GM12874 (cell line): ENCODE data around the gene CPNE4.

ENCODE experiments used
- TF ChIP-seq, protein P1 (sequence below): IDR thresholded peaks from 2 replicates; pipeline ENCODE4 v1.5.1; 2011; ENCODE audit warnings: low read depth, mild to moderate bottlenecking, control low read depth, low read length, moderate library complexity; ENCODE audit not compliant: insufficient read depth

Gene CPNE4

DNA sequence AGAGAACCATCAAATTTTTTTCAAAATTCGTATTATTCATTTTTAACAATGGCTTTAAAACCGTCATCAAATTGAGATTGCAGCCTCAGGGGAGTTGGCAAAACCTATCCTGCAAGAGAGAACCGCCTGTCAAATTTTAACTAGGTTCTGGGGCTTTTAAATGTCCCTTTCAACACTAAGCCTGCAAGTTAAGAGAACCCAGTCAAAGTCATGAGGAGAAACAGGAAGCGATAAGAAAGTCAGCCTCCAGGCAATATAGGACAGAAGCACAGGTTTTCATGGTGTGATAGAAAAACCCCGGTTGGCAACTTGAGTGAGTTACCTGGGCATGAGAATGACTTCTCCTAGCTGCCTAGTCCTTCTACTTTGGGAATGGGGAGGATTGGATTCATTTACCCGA is 59.8 kb downstream of the CPNE4 start:
- TF ChIP-seq, protein P1, sequence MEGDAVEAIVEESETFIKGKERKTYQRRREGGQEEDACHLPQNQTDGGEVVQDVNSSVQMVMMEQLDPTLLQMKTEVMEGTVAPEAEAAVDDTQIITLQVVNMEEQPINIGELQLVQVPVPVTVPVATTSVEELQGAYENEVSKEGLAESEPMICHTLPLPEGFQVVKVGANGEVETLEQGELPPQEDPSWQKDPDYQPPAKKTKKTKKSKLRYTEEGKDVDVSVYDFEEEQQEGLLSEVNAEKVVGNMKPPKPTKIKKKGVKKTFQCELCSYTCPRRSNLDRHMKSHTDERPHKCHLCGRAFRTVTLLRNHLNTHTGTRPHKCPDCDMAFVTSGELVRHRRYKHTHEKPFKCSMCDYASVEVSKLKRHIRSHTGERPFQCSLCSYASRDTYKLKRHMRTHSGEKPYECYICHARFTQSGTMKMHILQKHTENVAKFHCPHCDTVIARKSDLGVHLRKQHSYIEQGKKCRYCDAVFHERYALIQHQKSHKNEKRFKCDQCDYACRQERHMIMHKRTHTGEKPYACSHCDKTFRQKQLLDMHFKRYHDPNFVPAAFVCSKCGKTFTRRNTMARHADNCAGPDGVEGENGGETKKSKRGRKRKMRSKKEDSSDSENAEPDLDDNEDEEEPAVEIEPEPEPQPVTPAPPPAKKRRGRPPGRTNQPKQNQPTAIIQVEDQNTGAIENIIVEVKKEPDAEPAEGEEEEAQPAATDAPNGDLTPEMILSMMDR, result no peak

DNA sequence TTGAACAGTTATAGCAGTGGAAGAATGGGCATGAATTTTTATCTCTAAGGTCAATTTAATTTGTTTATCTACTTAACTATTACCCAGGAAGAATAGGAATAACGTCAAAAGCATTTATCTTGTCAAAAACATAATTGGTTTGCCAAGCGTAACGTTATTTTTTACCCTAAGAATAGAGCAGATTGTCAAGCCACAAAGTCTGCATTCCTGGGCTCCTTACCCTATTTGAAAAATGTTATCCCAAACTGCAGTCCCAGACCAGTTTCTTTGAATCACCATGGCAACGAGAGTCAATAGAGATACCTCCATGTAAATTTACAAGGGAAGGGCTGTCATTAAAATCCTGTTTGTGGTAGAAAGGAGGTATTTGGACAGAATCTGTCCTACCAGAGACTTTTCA is 61.1 kb downstream of the CPNE4 start:
- TF ChIP-seq, protein P1, result no peak

DNA sequence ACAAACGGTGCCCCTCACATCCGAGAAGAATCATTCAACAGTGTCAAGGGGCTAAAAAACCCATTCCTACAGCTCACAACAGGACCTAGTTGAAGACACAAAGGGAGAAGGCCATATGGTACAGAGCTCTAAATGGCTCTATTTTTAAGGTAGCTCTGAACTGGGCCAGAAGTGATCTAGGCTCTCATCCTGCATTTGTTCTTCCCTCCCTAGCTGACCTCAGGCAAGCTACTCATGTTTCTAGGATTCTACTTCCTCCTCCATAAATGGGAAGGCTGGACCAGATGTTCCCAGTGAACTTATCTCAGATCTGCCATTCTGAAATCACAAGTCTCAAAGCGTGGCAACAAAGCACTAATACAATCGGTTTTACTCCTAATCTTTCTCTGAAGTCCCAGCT is 62.3 kb downstream of the CPNE4 start:
- TF ChIP-seq, protein P1, result no peak

DNA sequence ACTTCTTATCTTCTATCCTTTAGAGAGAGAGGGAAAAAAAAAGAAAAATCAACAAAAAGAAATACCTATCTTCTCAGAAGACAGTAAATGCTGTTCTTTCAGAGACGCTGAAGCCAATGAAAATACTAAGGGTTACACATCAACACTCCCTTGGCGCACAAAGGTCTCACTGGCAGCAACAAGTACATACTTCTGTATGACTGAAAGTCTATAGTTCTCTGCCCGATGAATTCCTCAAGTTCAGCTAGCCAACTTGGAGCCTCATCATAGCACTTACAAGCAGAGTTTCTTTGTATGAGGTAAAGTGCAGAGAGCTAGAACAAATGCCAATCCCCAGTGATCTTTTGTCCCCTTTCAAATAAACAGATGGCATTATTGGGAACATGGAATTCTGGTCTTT is 62.7 kb downstream of the CPNE4 start:
- TF ChIP-seq, protein P1, result no peak

DNA sequence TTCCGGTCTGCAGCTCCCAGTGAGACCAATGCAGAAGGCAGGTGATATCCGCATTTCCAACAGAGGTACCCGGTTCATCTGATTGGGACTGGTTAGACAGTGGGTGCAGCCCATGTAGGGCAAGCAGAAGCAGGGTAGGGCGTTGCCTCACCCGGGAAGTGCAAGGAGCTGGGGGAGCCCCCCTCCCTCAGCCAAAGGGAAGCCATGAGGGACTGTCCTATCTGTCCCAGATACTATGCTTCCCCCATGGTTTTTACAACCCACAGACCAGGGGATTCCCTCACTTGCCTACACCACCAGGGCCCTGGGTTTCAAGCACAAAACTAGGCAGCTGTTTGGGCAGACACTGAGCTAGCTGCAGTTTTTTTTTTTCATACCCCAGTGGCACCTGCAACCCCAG is 71.8 kb downstream of the CPNE4 start:
- TF ChIP-seq, protein P1, result no peak

DNA sequence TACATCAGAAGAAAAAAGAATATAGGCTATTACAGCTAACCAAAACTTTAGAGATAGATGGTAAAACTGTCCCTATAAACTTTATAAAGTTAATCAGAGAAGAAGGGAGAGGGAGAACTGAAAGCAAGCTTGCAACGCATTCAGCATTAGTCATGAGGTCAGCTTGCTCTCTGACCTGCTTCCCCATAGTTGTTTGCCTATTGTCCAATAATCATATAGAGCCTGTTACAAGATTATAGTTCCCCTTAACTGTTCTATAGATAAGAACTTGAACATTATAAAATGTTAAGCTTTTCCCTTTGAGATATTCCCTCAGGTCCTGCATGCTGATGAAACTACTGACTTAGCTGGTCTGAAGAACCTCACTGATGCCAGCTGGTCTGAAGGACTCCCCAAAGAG is 74.5 kb downstream of the CPNE4 start:
- TF ChIP-seq, protein P1, result no peak

DNA sequence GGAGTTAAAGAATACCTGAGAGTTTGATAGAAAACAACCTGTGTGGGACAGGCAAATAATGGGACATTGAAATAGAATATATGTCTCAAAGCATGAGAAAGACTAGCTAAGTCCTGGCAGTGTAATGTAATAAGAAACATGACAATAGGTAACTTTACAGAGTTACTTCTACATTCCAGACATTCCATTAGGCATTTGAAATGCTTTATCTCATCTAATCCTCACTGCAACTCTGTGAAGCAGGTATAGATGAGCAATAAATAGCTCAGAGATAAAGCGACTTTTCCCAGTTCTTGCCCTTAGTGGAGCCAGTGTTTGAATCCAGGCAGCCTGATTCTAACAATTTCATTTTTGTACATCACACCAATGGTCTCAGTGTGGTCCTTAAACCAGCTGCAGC is 76.8 kb downstream of the CPNE4 start:
- TF ChIP-seq, protein P1, result no peak

DNA sequence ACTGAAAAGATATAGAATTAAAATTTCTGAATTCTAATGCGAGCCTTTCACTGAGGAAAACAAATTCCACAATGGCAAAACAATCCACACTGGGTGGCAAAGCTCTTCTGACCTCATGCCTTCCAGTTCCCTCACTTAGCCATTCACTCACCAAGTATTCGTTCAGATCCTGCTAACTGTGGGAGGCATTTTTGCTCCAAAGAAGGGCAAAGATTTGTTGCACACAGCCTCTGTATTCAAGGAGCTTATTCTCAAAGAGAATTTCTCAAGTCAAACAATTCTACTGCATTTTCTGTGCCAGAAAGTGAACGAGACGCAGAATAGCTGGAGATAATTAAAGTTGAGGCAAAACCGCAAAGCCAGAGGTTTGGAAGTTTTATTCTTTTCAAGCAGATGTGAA is 77.3 kb downstream of the CPNE4 start:
- TF ChIP-seq, protein P1, result no peak
